Natural killer cell (primary cell): ENCODE results near the gene KIAA1328. TPM values are rescaled to one million over a fixed set of nuclear protein-coding genes. Genes with fewer than 3 reads are reported as not detected.

Experiments
- ATAC-seq, 3 donors: fragments of 150-1000 bp in 2 of 3; fragments of 200-7000 bp in 1 of 3; cut with Tn5 transposase; 1 replicate in 1 of 3; 2 replicates in 2 of 3; pipeline ENCODE4 v1.10.0; 2021; ENCODE audit warnings: mild to moderate bottlenecking in 2 of 3, moderate library complexity in 2 of 3
- DNase-seq, 2 donors: peaks; one replicate each; pipeline versions ENCODE4 v3.0.0 to v3.0.0-alpha.2; 2013 to 2021; ENCODE audit warnings: mixed read lengths in 1 of 2
- H3K27ac ChIP-seq: one replicate; pipeline ENCODE4 v1.5.1; 2013; ENCODE audit warnings: mild to moderate bottlenecking, low read length
- H3K27me3 ChIP-seq: one replicate; pipeline ENCODE4 v1.6.1; 2013; ENCODE audit warnings: low read length; ENCODE audit not compliant: control insufficient read depth, insufficient read depth
- H3K36me3 ChIP-seq: one replicate; pipeline ENCODE4 v1.6.1; 2013; ENCODE audit warnings: low read length; ENCODE audit not compliant: control insufficient read depth, insufficient read depth
- H3K4me1 ChIP-seq: one replicate; pipeline ENCODE4 v1.6.1; 2013; ENCODE audit warnings: low read length; ENCODE audit not compliant: control insufficient read depth, insufficient read depth
- H3K4me3 ChIP-seq: one replicate; pipeline ENCODE4 v1.5.1; 2013; ENCODE audit warnings: low read length
- H3K9me3 ChIP-seq: one replicate; pipeline ENCODE4 v1.6.1; 2013; ENCODE audit warnings: low read length; ENCODE audit not compliant: control insufficient read depth, insufficient read depth
- H3K27ac Mint-ChIP-seq, 2 donors: one replicate each; pipeline ENCODE4 v1.8.0; 2022; ENCODE audit warnings: mild to moderate bottlenecking in 2 of 2, mixed read lengths in 2 of 2, moderate library complexity in 1 of 2
- H3K27me3 Mint-ChIP-seq, 2 donors: one replicate each; pipeline ENCODE4 v1.8.0; 2022; ENCODE audit warnings: low read depth in 2 of 2, mixed read lengths in 2 of 2
- H3K36me3 Mint-ChIP-seq: one replicate; pipeline ENCODE4 v1.8.0; 2022; ENCODE audit warnings: mixed read lengths
- H3K4me1 Mint-ChIP-seq, 2 donors: one replicate each; pipeline ENCODE4 v1.8.0; 2022; ENCODE audit warnings: mixed read lengths in 2 of 2
- H3K4me3 Mint-ChIP-seq: one replicate; pipeline ENCODE4 v1.8.0; 2022; ENCODE audit warnings: mild to moderate bottlenecking, moderate library complexity, mixed read lengths
- H3K9me3 Mint-ChIP-seq, 2 donors: one replicate each; pipeline ENCODE4 v1.8.0; 2022; ENCODE audit warnings: mixed read lengths in 2 of 2
- CTCF ChIP-seq: fragments of 200-600 bp; IDR thresholded peaks from one replicate; pipeline ENCODE4 v1.8.0; 2022; ENCODE audit warnings: antibody characterized with exemption
- WGBS: methylation state at CpG from one replicate; pipeline ENCODE4 v1.1.7; 2013; ENCODE audit warnings: missing lambda C conversion rate; ENCODE audit not compliant: insufficient coverage; 5-methylcytosine and 5-hydroxymethylcytosine counted together
- intact Hi-C: fragments of 100-400 bp; cut with micrococcal nuclease; formaldehyde crosslinking; loops from one replicate; pipeline ENCODE4 v1.14.2; 2022
- total RNA-seq, 4 donors: library from RNA; stranded (reverse); fragments of 120-200 nt in 1 of 4; gene quantifications; one replicate each; pipeline versions ENCODE4 v1.2.3 to v1.2.4, GENCODE V29; 2013 to 2022

KIAA1328 gene
- total RNA-seq, 3 donors from 2014 or later (not counting 1 experiment from before 2014, with no cell fraction given), result 12.3 to 14.3 (median 13.2) TPM

- Histone ChIP-seq H3K36me3 (no peaks in the 10 kb centered on the region), H3K4me1 (no peaks in the 10 kb centered on the region), H3K9me3 (peaks cover 12% of the 10 kb centered on the region), H3K27me3 (no peaks in the 10 kb centered on the region), H3K27ac (no peak overlapping the region), H3K4me3 (no peak overlapping the region)
- Mint-ChIP-seq H3K4me1 (no peaks in the 10 kb centered on the region), H3K36me3 (peaks cover 9% of the 10 kb centered on the region), H3K27ac (no peak overlapping the region), H3K4me3 (no peak overlapping the region), H3K9me3 (peaks cover 0 to 8% of the 10 kb centered on the region in 2 donors), H3K27me3 (no peaks in the 10 kb centered on the region)
- no peak for TF ChIP-seq CTCF
- DNase-seq, result no peak
- no peak for ATAC-seq
- intact Hi-C loops, result no loop called here
Measured at GRCh38 chr18:36993068-36993467, 164.1 kb downstream of the KIAA1328 start.

GRCh38 chr18:37006742-37007141 is 177.8 kb downstream of the KIAA1328 start:
- Histone ChIP-seq H3K27me3 (no peaks in the 10 kb centered on the region), H3K4me3 (no peak overlapping the region), H3K27ac (no peak overlapping the region), H3K36me3 (no peaks in the 10 kb centered on the region), H3K4me1 (no peaks in the 10 kb centered on the region), H3K9me3 (no peaks in the 10 kb centered on the region)
- Mint-ChIP-seq H3K27me3 (no peaks in the 10 kb centered on the region), H3K4me1 (no peaks in the 10 kb centered on the region), H3K36me3 (peaks cover under 1% of the 10 kb centered on the region), H3K27ac (no peak overlapping the region), H3K4me3 (no peak overlapping the region), H3K9me3 (peaks cover 15 to 21% of the 10 kb centered on the region in 2 donors)
- no peak for TF ChIP-seq CTCF
- no peak for ATAC-seq
- intact Hi-C loops, result no loop called here
- DNase-seq, result no peak

GRCh38 chr18:37012452-37012851 is 183.5 kb downstream of the KIAA1328 start:
- no peaks in the 10 kb centered on the region for H3K4me1 ChIP-seq
- Mint-ChIP-seq H3K36me3 (peaks cover 25% of the 10 kb centered on the region), H3K27ac (no peak overlapping the region), H3K4me3 (no peak overlapping the region), H3K27me3 (no peaks in the 10 kb centered on the region), H3K9me3 (peaks cover 16 to 18% of the 10 kb centered on the region in 2 donors), H3K4me1 (no peaks in the 10 kb centered on the region)
- H3K36me3 ChIP-seq, result no peaks in the 10 kb centered on the region
- no peaks in the 10 kb centered on the region for H3K27me3 ChIP-seq
- no peak for TF ChIP-seq CTCF
- H3K9me3 ChIP-seq, result peaks cover 3% of the 10 kb centered on the region
- no peak overlapping the region for H3K4me3 ChIP-seq
- intact Hi-C loops, result no loop called here
- H3K27ac ChIP-seq, result no peak overlapping the region
- no peak for DNase-seq
- no peak for ATAC-seq

GRCh38 chr18:37019157-37019827 is 190.4 kb downstream of the KIAA1328 start:
- Mint-ChIP-seq H3K36me3 (peaks cover 38% of the 10 kb centered on the region), H3K27ac (no peak overlapping the region)
- intact Hi-C loops, result no loop called here

More at GRCh38 chr18:37019157-37019827, 190.4 kb downstream of the KIAA1328 start:
- Mint-ChIP-seq H3K4me3 (no peak overlapping the region), H3K9me3 (peaks cover 15 to 20% of the 10 kb centered on the region in 2 donors), H3K4me1 (no peaks in the 10 kb centered on the region), H3K27me3 (no peaks in the 10 kb centered on the region)
- Histone ChIP-seq H3K27me3 (no peaks in the 10 kb centered on the region), H3K9me3 (peaks cover 16% of the 10 kb centered on the region), H3K4me3 (no peak overlapping the region), H3K36me3 (no peaks in the 10 kb centered on the region), H3K4me1 (no peaks in the 10 kb centered on the region), H3K27ac (no peak overlapping the region)
- ATAC-seq (no peak), DNase-seq (no peak)
- no peak for TF ChIP-seq CTCF
- 98% methylated on average over 6 of the region's 7 CpGs for WGBS
